ENCODE measurements around the gene CTXN1. TPM values are rescaled to one million over a fixed set of nuclear protein-coding genes. Genes with fewer than 3 reads are reported as not detected.
A peak's percentile ranks its signal among the peaks of the same experiment; 100 is the strongest.

Gene CTXN1
- total RNA-seq (2022) (4.0 and 5.2 TPM in 2 replicates), Bru-seq, nascent RNA (percentile 19 among the genes with signal in this experiment), BruChase-seq, experiment 1, labeled RNA remaining after a 6-hour chase (percentile 47 among the genes with signal in this experiment), BruChase-seq, experiment 2, labeled RNA remaining after a 2-hour chase (percentile 19 among the genes with signal in this experiment)
- long read RNA-seq, partial matches to known transcripts = 0 of 2 reads
- long read RNA-seq, other reads (novel, unspliced or antisense) = 0 of 2 reads

DNA sequence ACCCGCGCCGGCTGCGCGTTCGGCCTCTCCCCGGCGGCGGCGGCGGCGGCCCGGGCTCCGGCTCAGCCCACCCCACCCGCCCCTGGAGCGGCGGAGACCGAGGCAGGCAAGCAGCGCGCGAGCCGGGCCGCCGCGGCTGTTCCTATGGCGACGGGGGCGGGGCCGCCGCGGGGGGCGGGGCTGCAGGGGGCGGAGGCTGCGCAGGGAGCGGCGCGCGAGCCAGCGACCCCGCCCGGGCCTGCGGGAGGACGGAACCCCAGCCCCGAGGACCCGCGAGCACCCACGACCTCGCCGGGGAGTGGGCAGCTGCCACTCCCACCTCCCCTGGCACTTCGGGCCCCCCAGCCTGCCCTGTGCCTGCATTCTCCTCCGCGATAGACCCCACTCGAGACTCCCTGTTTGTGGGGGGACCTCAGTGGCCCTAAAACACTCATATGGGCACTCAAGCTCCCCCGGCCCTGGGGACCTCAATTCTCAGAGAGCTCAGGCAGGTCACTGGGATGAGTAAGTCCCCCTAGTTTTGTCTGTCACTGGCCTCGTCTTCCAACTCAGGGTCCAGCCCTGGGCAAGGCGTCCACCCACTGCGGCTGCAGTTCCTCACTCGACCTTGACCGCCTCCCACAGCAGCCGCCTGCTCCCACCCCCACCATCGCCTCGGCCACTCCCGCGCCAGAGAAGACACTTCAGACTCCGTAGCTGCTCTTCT lies at the start of gene CTXN1:
Gene CTXN1, minus strand, starts transcription at position 115 of the 706 bp plus-strand sequence. CDS start 597 bp downstream, outside the sequence.
- intact Hi-C loops (cut with micrococcal nuclease) = no loop called here
- POLR2A ChIA-PET = interaction anchor here (0.6 to 5.2 kb wide), 2 partner anchors 17 kb away, joined by 3 to 56 read pairs; partner anchors contain the start of gene TIMM44

DNA sequence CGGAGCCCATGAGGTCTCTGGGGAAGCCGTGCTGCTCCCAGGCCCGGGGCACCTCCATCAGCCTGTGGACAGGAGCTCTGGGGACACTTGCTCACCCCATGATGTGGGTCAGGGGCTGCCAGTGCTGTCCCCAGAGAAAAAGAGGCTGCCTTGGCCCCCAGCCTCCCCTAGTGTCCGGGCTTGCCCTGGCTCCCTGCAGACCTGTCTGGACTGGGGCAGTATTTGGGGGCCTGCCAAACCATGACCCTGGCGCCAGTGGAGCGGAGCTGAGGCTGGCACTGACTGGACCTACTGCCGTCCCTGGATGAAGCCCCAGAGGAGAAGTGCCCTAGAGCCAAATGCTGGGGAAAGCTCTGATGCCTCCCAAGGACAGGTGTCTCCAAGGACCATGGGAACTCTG lies 49.1 kb upstream of the CTXN1 start:
- intact Hi-C loops (cut with micrococcal nuclease) = loop anchor here (10.0 kb wide), 1 partner anchor 180 kb away; no protein-coding TSS in a partner anchor
- ChIA-PET POLR2A (no interaction called here), CTCF (interaction anchor here (0.6 to 1.6 kb wide), 3 partner anchors 27 to 595 kb away, joined by 3 to 9 read pairs (median 8); partner anchors contain the start of gene TIMM44)
- H3K27me3 Mint-ChIP-seq (ENCODE audit: insufficient read depth, unreplicated experiment) = no peaks in the 10 kb centered on the region
- no peak overlapping the region for H3K27ac Mint-ChIP-seq (ENCODE audit: low read depth, unreplicated experiment)
- TF ChIP-seq, protein P1, sequence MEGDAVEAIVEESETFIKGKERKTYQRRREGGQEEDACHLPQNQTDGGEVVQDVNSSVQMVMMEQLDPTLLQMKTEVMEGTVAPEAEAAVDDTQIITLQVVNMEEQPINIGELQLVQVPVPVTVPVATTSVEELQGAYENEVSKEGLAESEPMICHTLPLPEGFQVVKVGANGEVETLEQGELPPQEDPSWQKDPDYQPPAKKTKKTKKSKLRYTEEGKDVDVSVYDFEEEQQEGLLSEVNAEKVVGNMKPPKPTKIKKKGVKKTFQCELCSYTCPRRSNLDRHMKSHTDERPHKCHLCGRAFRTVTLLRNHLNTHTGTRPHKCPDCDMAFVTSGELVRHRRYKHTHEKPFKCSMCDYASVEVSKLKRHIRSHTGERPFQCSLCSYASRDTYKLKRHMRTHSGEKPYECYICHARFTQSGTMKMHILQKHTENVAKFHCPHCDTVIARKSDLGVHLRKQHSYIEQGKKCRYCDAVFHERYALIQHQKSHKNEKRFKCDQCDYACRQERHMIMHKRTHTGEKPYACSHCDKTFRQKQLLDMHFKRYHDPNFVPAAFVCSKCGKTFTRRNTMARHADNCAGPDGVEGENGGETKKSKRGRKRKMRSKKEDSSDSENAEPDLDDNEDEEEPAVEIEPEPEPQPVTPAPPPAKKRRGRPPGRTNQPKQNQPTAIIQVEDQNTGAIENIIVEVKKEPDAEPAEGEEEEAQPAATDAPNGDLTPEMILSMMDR (IDR thresholded peaks at IDR 0.05; ENCODE audit: unreplicated experiment) = no peak
- peaks cover 61% of the 10 kb centered on the region for H3K36me3 Mint-ChIP-seq (ENCODE audit: insufficient read depth, unreplicated experiment)
- BruUV-seq (replicated peaks) = no TSS peak
- H3K4me1 Mint-ChIP-seq (ENCODE audit: insufficient read depth, unreplicated experiment) = no peaks in the 10 kb centered on the region
- no peak overlapping the region for H3K4me3 Mint-ChIP-seq (ENCODE audit: unreplicated experiment)
- no peak for DNase-seq (ENCODE audit: unreplicated experiment)
- H3K9me3 Mint-ChIP-seq (ENCODE audit: unreplicated experiment) = no peaks in the 10 kb centered on the region

More for the DNA sequence above, at the start of gene CTXN1:
- DNase-seq (ENCODE audit: unreplicated experiment) = peak; percentile 56
- H3K9me3 Mint-ChIP-seq (ENCODE audit: unreplicated experiment) = no peaks in the 10 kb centered on the region
- H3K27ac Mint-ChIP-seq (ENCODE audit: low read depth, unreplicated experiment) = no peak within 1 kb of the TSS
- H3K4me1 Mint-ChIP-seq (ENCODE audit: insufficient read depth, unreplicated experiment) = peaks cover 19% of the 10 kb centered on the region
- no peaks in the 10 kb centered on the region for H3K27me3 Mint-ChIP-seq (ENCODE audit: insufficient read depth, unreplicated experiment)
- peaks cover 64% of the 10 kb centered on the region for H3K36me3 Mint-ChIP-seq (ENCODE audit: insufficient read depth, unreplicated experiment)
- CTCF ChIA-PET = interaction anchor here (0.5 to 1.7 kb wide), 4 partner anchors 28 to 76 kb away, joined by 3 to 4 read pairs (median 3); no protein-coding TSS in a partner anchor
- H3K4me3 Mint-ChIP-seq (ENCODE audit: unreplicated experiment) = peak within 1 kb of the TSS; percentile 71
- BruUV-seq (replicated peaks) = no TSS peak
- TF ChIP-seq, protein P1 (IDR thresholded peaks at IDR 0.05; ENCODE audit: unreplicated experiment) = no peak

DNA sequence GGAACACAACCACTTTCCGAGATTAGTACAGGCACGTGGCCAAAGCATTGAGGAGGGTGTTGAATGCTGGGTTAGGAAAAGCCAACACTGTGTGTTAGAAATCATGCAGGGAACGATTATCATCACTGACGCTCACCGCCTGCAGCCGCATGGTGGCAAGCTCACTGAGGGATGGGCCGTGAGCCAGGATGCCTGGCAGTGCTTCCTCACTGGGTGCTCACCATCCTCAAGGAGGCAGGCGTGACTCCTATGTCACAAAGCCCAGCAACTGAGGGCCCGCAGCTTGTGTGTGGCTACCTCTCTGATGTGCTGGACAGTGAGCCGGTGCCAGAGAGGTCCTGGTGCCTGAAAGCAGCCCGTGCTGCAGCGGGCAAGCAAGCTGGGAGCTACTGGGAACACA lies 47.9 kb upstream of the CTXN1 start:
- BruUV-seq (replicated peaks) = no TSS peak
- peak overlapping the region; percentile 23 for H3K27ac Mint-ChIP-seq (ENCODE audit: low read depth, unreplicated experiment)
- ChIA-PET POLR2A (interaction anchor here (1.2 to 1.3 kb wide), 2 partner anchors 17 to 30 kb away, joined by 3 to 4 read pairs; partner anchors contain the start of gene TIMM44), CTCF (interaction anchor here (0.6 to 7.1 kb wide), 3 partner anchors 28 to 181 kb away, joined by 4 to 57 read pairs (median 4); no protein-coding TSS in a partner anchor)
- TF ChIP-seq, protein P1 (IDR thresholded peaks at IDR 0.05; ENCODE audit: unreplicated experiment) = no peak
- no peaks in the 10 kb centered on the region for H3K4me1 Mint-ChIP-seq (ENCODE audit: insufficient read depth, unreplicated experiment)
- H3K27me3 Mint-ChIP-seq (ENCODE audit: insufficient read depth, unreplicated experiment) = no peaks in the 10 kb centered on the region
- intact Hi-C loops (cut with micrococcal nuclease) = loop anchor here (10.0 kb wide), 1 partner anchor 181 kb away; no protein-coding TSS in a partner anchor
- DNase-seq (ENCODE audit: unreplicated experiment) = no peak
- no peak overlapping the region for H3K4me3 Mint-ChIP-seq (ENCODE audit: unreplicated experiment)
- H3K36me3 Mint-ChIP-seq (ENCODE audit: insufficient read depth, unreplicated experiment) = peaks cover 66% of the 10 kb centered on the region
- H3K9me3 Mint-ChIP-seq (ENCODE audit: unreplicated experiment) = no peaks in the 10 kb centered on the region

Data from MCF 10A (cell line).